B cell (primary cell): Measurements from ENCODE around the gene ZNHIT3. TPM values are rescaled to one million over a fixed set of nuclear protein-coding genes. Genes with fewer than 3 reads are reported as not detected.
"Not testable (repeated sequence)": the region's sequence is repeated elsewhere in the genome, so short reads cannot be mapped to it uniquely, and the experiment has no call there.

Experiments used
- ATAC-seq: fragments of 200-7000 bp; cut with Tn5 transposase; one replicate; pipeline ENCODE4 v1.10.0; 2021; ENCODE audit warnings: low read depth, mild to moderate bottlenecking, moderate number of reproducible peaks, moderate library complexity
- CTCF ChIA-PET: fragments of 350-600 bp; sonication (Branson Sonifier 250); formaldehyde crosslinking; loops from one replicate; lab custom pipeline; 2021; ENCODE audit warnings: antibody characterized with exemption, inconsistent platforms; lab: Charles Lee
- POLR2A ChIA-PET: fragments of 350-600 bp; sonication (Branson Sonifier 250); formaldehyde crosslinking; loops from one replicate; lab custom pipeline; 2021; ENCODE audit warnings: antibody characterized with exemption; lab: Charles Lee
- DNase-seq: peaks from one replicate; pipeline ENCODE4 v3.0.0; 2013
- H2AFZ ChIP-seq: 2 replicates; pipeline ENCODE4 v1.6.1; 2012; ENCODE audit warnings: mild to moderate bottlenecking, low read depth, low read length; ENCODE audit not compliant: insufficient read depth, poor library complexity, severe bottlenecking
- H3K27ac ChIP-seq, 2 donors: 1 replicate in 1 of 2; 2 replicates in 1 of 2; pipeline ENCODE4 v1.5.1; 2012 to 2013; ENCODE audit warnings: low read length in 2 of 2, mild to moderate bottlenecking in 2 of 2, moderate library complexity in 1 of 2
- H3K27me3 ChIP-seq, 4 experiments: fragments of 200-600 bp in 1 of 4; sonication (generic) in 1 of 4; replicated peaks in 1 of 4; 1 replicate in 2 of 4; 2 replicates in 2 of 4; pipeline versions ENCODE4 v1.6.1 to v1.7.0; 2013 to 2016; ENCODE audit warnings: low read length in 3 of 4, mild to moderate bottlenecking in 2 of 4, mixed read lengths in 1 of 4, moderate library complexity in 1 of 4; ENCODE audit not compliant: insufficient read depth in 4 of 4, control insufficient read depth in 3 of 4; ENCODE audit errors: control extremely low read depth in 1 of 4
- H3K36me3 ChIP-seq, 2 experiments: replicated peaks in 1 of 2; 1 replicate in 1 of 2; 2 replicates in 1 of 2; pipeline versions ENCODE4 v1.6.1 to v1.7.1; 2013; ENCODE audit warnings: low read length in 1 of 2; ENCODE audit not compliant: insufficient read depth in 2 of 2, control insufficient read depth in 1 of 2; ENCODE audit errors: control extremely low read depth in 1 of 2, extremely low read depth in 1 of 2
- H3K4me1 ChIP-seq, 2 donors: fragments of 200-600 bp in 1 of 2; sonication (generic) in 1 of 2; 1 replicate in 1 of 2; 2 replicates in 1 of 2; pipeline versions ENCODE4 v1.5.1 to v1.6.1; 2013 to 2017; ENCODE audit warnings: low read length in 2 of 2; ENCODE audit not compliant: control insufficient read depth in 2 of 2, insufficient read depth in 2 of 2
- H3K4me2 ChIP-seq: replicated peaks from 2 replicates; pipeline ENCODE3; 2012; ENCODE audit warnings: mild to moderate bottlenecking, low read depth, low read length; ENCODE audit not compliant: poor library complexity, severe bottlenecking
- H3K4me3 ChIP-seq, 5 experiments: fragments of 200-600 bp in 1 of 5; sonication (generic) in 1 of 5; 1 replicate in 3 of 5; 2 replicates in 2 of 5; pipeline versions ENCODE4 v1.5.1 to v1.7.0; 2011 to 2016; ENCODE audit warnings: low read length in 4 of 5, mild to moderate bottlenecking in 4 of 5, low read depth in 2 of 5, control low read depth in 1 of 5, moderate library complexity in 1 of 5; ENCODE audit not compliant: insufficient read depth in 1 of 5; ENCODE audit errors: control extremely low read depth in 1 of 5, extremely low read depth in 1 of 5
- H3K79me2 ChIP-seq: fragments of 200-600 bp; sonication (generic); one replicate; pipeline ENCODE4 v1.6.0; 2016; ENCODE audit warnings: low read length; ENCODE audit not compliant: control insufficient read depth, insufficient read depth
- H3K9ac ChIP-seq: fragments of 200-600 bp; sonication (generic); 2 replicates; pipeline ENCODE4 v1.6.1; 2017; ENCODE audit warnings: mild to moderate bottlenecking, low read length, moderate library complexity
- H3K9me3 ChIP-seq, 3 donors: one replicate each; pipeline versions ENCODE4 v1.6.1 to v1.7.1; 2013; ENCODE audit warnings: low read length in 2 of 3; ENCODE audit not compliant: control insufficient read depth in 2 of 3, insufficient read depth in 1 of 3; ENCODE audit errors: control extremely low read depth in 1 of 3
- H4K20me1 ChIP-seq: 2 replicates; pipeline ENCODE4 v1.6.0; 2012; ENCODE audit warnings: mild to moderate bottlenecking, low read length; ENCODE audit not compliant: insufficient read depth, control insufficient read depth, poor library complexity, severe bottlenecking
- H3K27ac Mint-ChIP-seq: one replicate; pipeline ENCODE4 v1.8.0; 2021; ENCODE audit warnings: mixed read lengths
- H3K27me3 Mint-ChIP-seq: one replicate; pipeline ENCODE4 v1.8.0; 2021; ENCODE audit warnings: mixed read lengths
- H3K4me1 Mint-ChIP-seq: one replicate; pipeline ENCODE4 v1.8.0; 2021; ENCODE audit warnings: mixed read lengths
- H3K4me3 Mint-ChIP-seq: one replicate; pipeline ENCODE4 v1.8.0; 2021; ENCODE audit warnings: mixed read lengths
- H3K9me3 Mint-ChIP-seq: one replicate; pipeline ENCODE4 v1.8.0; 2022; ENCODE audit warnings: mixed read lengths; ENCODE audit not compliant: insufficient read depth
- EZH2 ChIP-seq: IDR thresholded peaks from 2 replicates; pipeline ENCODE4 v1.6.1; 2012; ENCODE audit warnings: borderline replicate concordance, low read depth, mild to moderate bottlenecking, moderate library complexity, low read length; ENCODE audit not compliant: insufficient read depth, poor library complexity, severe bottlenecking
- WGBS: methylation state at CpG from one replicate; pipeline ENCODE4 v1.1.5; 2013; ENCODE audit warnings: missing lambda C conversion rate; ENCODE audit not compliant: insufficient coverage; 5-methylcytosine and 5-hydroxymethylcytosine counted together
- intact Hi-C: fragments of 100-400 bp; cut with micrococcal nuclease; formaldehyde crosslinking; loops from one replicate; pipeline ENCODE4 v1.10.0; 2022
- polyA plus RNA-seq: library from polyadenylated mRNA; depleted of rRNA; stranded (reverse); fragments of >200 nt; gene quantifications from 2 replicates; pipeline ENCODE4 v1.2.3, GENCODE V29; 2012
- total RNA-seq, 2 donors: library from RNA; stranded (reverse); fragments of 120-200 nt in 1 of 2; gene quantifications; 1 replicate in 1 of 2; 2 replicates in 1 of 2; pipeline versions ENCODE4 v1.2.3 to v1.2.4, GENCODE V29; 2013 to 2022

The ZNHIT3 gene
- total and polyA plus RNA-seq, 2 donors (not counting 1 experiment from before 2014, with no cell fraction given), result 36.5 to 50.5 TPM

- H4K20me1 ChIP-seq, H3K9me3 ChIP-seq, H3K9me3 Mint-ChIP-seq, H3K27ac Mint-ChIP-seq, H3K27ac ChIP-seq, ATAC-seq, POLR2A ChIA-PET, H3K4me3 Mint-ChIP-seq, H3K36me3 ChIP-seq, H2AFZ ChIP-seq, H3K4me1 ChIP-seq, DNase-seq, H3K79me2 ChIP-seq, H3K9ac ChIP-seq, intact Hi-C loops, CTCF ChIA-PET, H3K4me1 Mint-ChIP-seq, H3K4me3 ChIP-seq, H3K4me2 ChIP-seq: not testable (repeated sequence)
- H3K27me3 ChIP-seq, result peaks cover 0 to 16% (median 2%) of the 10 kb centered on the region in 4 experiments
- WGBS, result 86% methylated on average over 2 of the region's 9 CpGs
- H3K27me3 Mint-ChIP-seq, result peaks cover 34% of the 10 kb centered on the region
Measured at GRCh38 chr17:36457701-36458100, 28.8 kb upstream of the ZNHIT3 start.

- Histone ChIP-seq H4K20me1 (no peaks in the 10 kb centered on the region), H3K4me1 (no peaks in the 10 kb centered on the region), H3K9ac (no peak overlapping the region), H3K4me3 (no peak overlapping the region), H3K27ac (no peak overlapping the region), H3K27me3 (peaks cover 0 to 28% (median 9%) of the 10 kb centered on the region in 4 experiments), H3K9me3 (peaks cover 0 to 10% (median 0%) of the 10 kb centered on the region in 3 donors), H3K36me3 (no peaks in the 10 kb centered on the region), H2AFZ (no peak overlapping the region), H3K4me2 (no peak overlapping the region), H3K79me2 (no peaks in the 10 kb centered on the region)
- no peak overlapping the region for H3K4me3 Mint-ChIP-seq
- H3K4me1 Mint-ChIP-seq, result no peaks in the 10 kb centered on the region
- intact Hi-C loops, result no loop called here
- H3K27me3 Mint-ChIP-seq, result peaks cover 45% of the 10 kb centered on the region
- DNase-seq (no peak), ATAC-seq (no peak)
- H3K27ac Mint-ChIP-seq, result no peak overlapping the region
- no peak for TF ChIP-seq EZH2
- H3K9me3 Mint-ChIP-seq, result no peaks in the 10 kb centered on the region
- ChIA-PET CTCF (no interaction called here), POLR2A (no interaction called here)
- 97% methylated on average over 5 of the region's 5 CpGs for WGBS
Measured at GRCh38 chr17:36459045-36459444, 27.4 kb upstream of the ZNHIT3 start.
